Activated T-cell treated with anti-CD3 and anti-CD28 coated beads for 4 hours (primary cell): Measurements from ENCODE around the gene ALG1.
"Not testable (repeated sequence)": the region's sequence is repeated elsewhere in the genome, so short reads cannot be mapped to it uniquely, and the experiment has no call there.

Source experiments
- DNase-seq: peaks from one replicate; pipeline ENCODE4 v3.0.0-alpha.2; 2020

The ALG1 gene

DNA sequence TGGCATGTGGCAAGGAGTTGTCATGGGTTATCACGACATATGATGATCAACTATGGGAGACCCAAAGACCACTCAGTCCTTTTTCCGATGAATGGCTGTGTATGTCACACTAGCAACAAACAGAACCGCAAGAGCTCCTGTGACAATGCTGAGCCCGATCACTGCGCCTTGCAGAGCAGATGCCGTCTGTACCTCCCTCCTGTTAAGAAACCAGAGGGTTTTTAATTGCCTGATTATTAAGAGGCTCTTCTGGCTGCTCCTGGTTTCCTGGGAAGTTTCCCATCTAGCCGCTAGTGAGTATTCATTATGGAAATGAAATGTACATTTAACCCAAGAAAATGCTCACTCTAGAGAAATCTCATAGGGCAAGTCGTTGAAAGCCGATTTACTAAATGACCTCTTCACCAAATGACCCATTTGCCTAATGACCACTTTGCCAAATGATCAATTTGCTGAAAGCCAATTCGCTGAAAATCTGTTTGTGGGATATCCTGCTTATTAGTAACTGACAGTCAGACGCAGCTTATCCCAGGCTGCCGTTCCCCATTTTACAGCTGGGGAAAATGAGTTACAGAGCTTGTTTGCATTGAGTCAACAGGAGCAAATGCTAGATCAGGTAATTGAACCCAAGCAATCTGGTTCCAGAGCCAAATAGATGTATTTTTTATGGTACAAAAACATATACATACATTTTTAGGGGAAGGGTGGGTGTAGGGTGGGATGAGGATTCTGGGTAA lies 31.8 kb downstream of the ALG1 start:
- not testable (repeated sequence) for DNase-seq

DNA sequence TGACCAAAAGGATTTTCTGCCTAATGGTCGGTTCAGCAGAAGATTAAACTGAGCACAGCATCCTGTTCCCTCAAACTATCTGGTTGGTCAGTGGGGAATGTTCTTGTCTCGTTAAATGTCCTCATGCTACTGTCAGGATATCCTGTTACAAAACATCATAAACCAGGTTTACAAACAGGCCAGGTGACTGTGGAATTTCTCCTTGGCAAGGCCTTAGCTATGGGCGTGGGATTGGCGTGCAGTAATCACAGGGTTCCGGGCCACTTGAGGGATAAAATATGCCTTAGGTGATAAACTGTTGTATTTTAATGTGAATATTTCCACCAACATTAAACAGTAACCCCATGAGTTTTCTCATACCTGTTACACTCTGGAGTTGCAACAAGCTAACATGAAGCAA lies 33.4 kb downstream of the ALG1 start:
- not testable (repeated sequence) for DNase-seq

DNA sequence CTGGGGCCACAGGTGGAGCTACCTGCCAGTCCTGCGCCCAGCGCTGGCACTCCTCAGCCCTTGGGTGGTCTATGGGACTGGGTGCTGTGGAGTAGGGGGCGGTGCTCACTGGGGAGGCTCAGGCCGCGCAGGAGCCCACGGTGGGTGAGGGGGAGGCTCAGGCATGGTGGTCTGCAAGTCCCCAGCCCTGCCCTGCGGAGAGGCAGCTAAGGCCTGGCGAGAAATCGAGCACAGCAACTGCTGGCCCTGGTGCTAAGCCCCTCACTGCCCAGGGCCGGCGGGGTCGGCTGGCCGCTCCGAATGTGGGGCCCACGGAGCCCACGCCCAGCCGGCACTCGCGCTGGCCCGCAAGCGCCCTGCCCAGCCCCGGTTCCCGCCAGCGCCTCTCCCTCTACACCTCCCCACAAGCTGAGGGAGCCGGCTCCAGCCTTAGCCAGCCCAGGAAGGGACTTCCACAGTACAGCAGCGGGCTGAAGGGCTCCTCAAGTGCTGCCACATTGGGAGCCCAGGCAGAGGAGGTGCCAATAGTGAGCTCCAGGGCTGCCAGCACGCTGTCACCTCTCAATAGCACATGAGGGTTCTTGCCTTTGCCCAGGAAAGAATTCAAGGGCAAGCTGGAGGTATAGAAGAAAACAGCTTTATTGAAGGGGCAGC lies 37.0 kb downstream of the ALG1 start:
- DNase-seq = no peak

GRCh38 chr16:5110933-5111332 lies 39.3 kb downstream of the ALG1 start:
- DNase-seq = not testable (repeated sequence)

DNA sequence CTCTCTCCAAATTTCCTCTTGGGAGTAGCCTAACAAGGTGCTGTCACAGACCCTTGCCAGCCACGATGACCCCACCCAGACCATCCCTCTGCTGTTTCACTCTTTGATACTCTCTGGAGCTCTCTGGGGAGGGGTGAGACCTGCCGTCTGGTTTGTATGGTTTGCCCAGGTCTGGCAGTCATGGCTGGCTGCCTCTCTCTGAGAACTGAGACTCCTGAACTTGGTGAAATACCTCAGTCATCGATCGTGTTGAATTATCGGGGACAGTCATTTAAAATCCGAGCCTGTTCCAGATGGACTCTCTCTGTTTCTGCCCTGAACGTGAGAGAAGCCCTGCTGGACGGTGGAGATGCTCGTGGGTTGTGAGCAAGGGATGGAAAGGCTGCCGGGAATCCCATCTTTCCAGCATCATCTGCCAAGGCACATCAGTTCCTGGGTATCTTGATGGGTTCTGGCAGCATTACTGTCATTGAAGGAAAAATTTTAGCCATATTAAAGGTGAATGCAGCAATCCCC lies 45.2 kb downstream of the ALG1 start:
- DNase-seq = not testable (repeated sequence)

GRCh38 chr16:5117300-5118087 lies 45.9 kb downstream of the ALG1 start:
- peak; percentile 4 for DNase-seq

DNA sequence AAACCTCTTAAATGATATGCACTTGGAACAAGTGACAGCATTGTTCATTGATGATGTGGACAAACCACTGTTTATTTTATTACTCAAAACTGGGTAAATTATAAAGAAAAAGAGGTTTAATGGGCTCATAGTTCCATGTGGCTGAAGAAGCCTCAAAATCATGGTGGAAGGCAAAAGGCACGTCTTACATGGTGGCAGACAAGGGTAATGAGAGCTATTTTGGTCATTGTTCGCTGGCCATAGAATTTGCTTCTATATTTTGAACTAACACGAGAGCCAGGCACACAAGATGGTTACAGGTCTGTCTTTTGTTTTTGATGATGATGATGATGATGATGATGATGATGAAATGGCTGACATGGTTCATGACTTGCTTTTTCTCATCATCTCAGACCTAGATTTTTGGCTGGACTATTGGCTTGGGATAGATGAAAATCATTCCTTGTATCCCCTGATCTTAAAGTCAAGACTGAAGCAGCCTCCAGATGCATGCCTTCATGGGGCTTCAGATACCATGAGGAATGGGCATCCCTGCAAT lies 59.9 kb downstream of the ALG1 start:
- not testable (repeated sequence) for DNase-seq

DNA sequence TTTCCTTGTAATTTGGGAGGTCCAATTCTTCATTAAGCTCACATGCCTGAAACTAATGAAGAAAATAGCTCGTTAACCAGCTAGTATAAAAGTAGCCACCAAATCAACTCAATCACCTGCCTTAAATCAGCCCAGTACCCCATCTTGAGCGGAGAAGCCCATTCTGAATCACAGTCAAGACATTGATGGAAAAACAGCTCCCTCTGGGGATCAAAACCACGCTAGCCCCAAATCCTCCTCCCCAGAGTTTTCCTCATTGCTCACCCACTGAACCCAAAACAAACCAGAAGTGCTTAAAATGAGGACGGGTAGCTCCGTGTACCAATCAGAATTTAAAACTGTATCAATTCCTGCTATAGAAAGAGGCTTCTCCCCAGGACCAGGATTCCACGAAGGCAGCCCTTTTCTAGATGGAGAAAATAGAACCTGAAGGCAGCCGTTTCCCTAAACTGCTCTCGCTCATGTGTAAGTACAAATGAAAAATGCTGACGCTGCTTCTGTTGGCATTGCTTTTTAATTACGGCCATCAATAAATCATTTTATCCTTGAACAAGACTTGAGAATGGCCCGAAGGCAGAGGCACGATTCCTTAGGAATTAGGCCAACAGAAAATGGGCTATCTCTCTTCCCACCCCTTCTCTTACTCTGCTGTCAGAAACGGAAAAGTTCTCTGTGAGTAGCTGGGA lies 61.4 kb downstream of the ALG1 start:
- DNase-seq = not testable (repeated sequence)

GRCh38 chr16:5134739-5135452 lies 63.3 kb downstream of the ALG1 start:
- not testable (repeated sequence) for DNase-seq
